Measurements from ENCODE around the gene CDH13. TPM values are rescaled to one million over a fixed set of nuclear protein-coding genes. Genes with fewer than 3 reads are reported as not detected.

CDH13 gene
- total RNA-seq, 4 donors from 2014 or later = 5.8 to 36.7 (median 20.4) TPM

GRCh38 chr16:83010776-83011720 lies 384.3 kb downstream of the CDH13 start:
- in situ Hi-C loops (cut with MboI; ENCODE audit: low sequenced_read_pairs in 4 of 4) (no loop called here), intact Hi-C loops (cut with DNase I; ENCODE audit: low total_unique reads) (no loop called here)
- no peak for ATAC-seq
- Histone ChIP-seq H3K9me3 (no peaks in the 10 kb centered on the region), H3K27me3 (no peaks in the 10 kb centered on the region), H3K36me3 (no peaks in the 10 kb centered on the region), H3K4me3 (no peak overlapping the region), H3K4me1 (no peaks in the 10 kb centered on the region), H3K27ac (no peak overlapping the region)
- DNase-seq = no peak
- TF ChIP-seq CTCF (IDR thresholded peaks at IDR 0.05 in 4 of 5, conservative IDR thresholded peaks at IDR 0.05 in 1 of 5) (no peak), POLR2A (IDR thresholded peaks at IDR 0.05) (no peak)

GRCh38 chr16:83011939-83012338 lies 385.2 kb downstream of the CDH13 start:
- Histone ChIP-seq H3K36me3 (no peaks in the 10 kb centered on the region), H3K4me3 (no peak overlapping the region), H3K9me3 (no peaks in the 10 kb centered on the region), H3K27me3 (no peaks in the 10 kb centered on the region), H3K4me1 (no peaks in the 10 kb centered on the region), H3K27ac (no peak overlapping the region)
- DNase-seq (no peak), ATAC-seq (no peak)
- in situ Hi-C loops (cut with MboI; ENCODE audit: low sequenced_read_pairs in 4 of 4) = no loop called here
- TF ChIP-seq POLR2A (IDR thresholded peaks at IDR 0.05) (no peak), CTCF (IDR thresholded peaks at IDR 0.05 in 4 of 5, conservative IDR thresholded peaks at IDR 0.05 in 1 of 5) (no peak)
- intact Hi-C loops (cut with DNase I; ENCODE audit: low total_unique reads) = no loop called here

- Histone ChIP-seq H3K27me3 (no peaks in the 10 kb centered on the region), H3K9me3 (no peaks in the 10 kb centered on the region), H3K4me1 (no peaks in the 10 kb centered on the region), H3K27ac (no peak overlapping the region), H3K4me3 (no peak overlapping the region), H3K36me3 (no peaks in the 10 kb centered on the region)
- in situ Hi-C loops (cut with MboI; ENCODE audit: low sequenced_read_pairs in 4 of 4) = no loop called here
- ATAC-seq (no peak), DNase-seq (no peak)
- intact Hi-C loops (cut with DNase I; ENCODE audit: low total_unique reads) = no loop called here
- TF ChIP-seq CTCF (IDR thresholded peaks at IDR 0.05 in 4 of 5, conservative IDR thresholded peaks at IDR 0.05 in 1 of 5) (no peak), POLR2A (IDR thresholded peaks at IDR 0.05) (no peak)
Measured at GRCh38 chr16:83013071-83013470, 386.3 kb downstream of the CDH13 start.

- ATAC-seq (no peak), DNase-seq (no peak)
- TF ChIP-seq CTCF (IDR thresholded peaks at IDR 0.05 in 4 of 5, conservative IDR thresholded peaks at IDR 0.05 in 1 of 5) = no peak
- TF ChIP-seq POLR2A (IDR thresholded peaks at IDR 0.05) = no peak
- H3K9me3 ChIP-seq = no peaks in the 10 kb centered on the region
- H3K4me1 ChIP-seq = peaks cover 0 to under 1% of the 10 kb centered on the region in 2 donors
- H3K36me3 ChIP-seq = no peaks in the 10 kb centered on the region
- intact Hi-C loops (cut with DNase I; ENCODE audit: low total_unique reads) (no loop called here), in situ Hi-C loops (cut with MboI; ENCODE audit: low sequenced_read_pairs in 4 of 4) (no loop called here)
- no peaks in the 10 kb centered on the region for H3K27me3 ChIP-seq
- no peak overlapping the region for H3K4me3 ChIP-seq
- H3K27ac ChIP-seq = no peak overlapping the region
Measured at GRCh38 chr16:83019963-83020362, 393.2 kb downstream of the CDH13 start.
